Heart right ventricle (tissue), 16 donors: Measurements from ENCODE around the gene ADPRH. TPM values are rescaled to one million over a fixed set of nuclear protein-coding genes. Genes with fewer than 3 reads are reported as not detected.
A peak's percentile ranks its signal among the peaks of the same experiment; 100 is the strongest.

Source experiments
- ATAC-seq, 8 donors: fragments of 200-7000 bp; cut with Tn5 transposase; one replicate each; pipeline ENCODE4 v1.9.1; 2020; ENCODE audit warnings: mild to moderate bottlenecking in 8 of 8, moderate library complexity in 8 of 8, moderate number of reproducible peaks in 1 of 8
- DNase-seq, 2 donors: peaks; one replicate each; pipeline ENCODE4 v3.0.0-alpha.2; 2020
- H3K27ac ChIP-seq, 10 donors: fragments of 200-600 bp; sonication (generic) in 2 of 10; one replicate each; pipeline versions ENCODE4 v1.5.0 to v1.8.0; 2020 to 2022; ENCODE audit warnings: mild to moderate bottlenecking in 3 of 10
- H3K27me3 ChIP-seq, 7 donors: fragments of 200-600 bp; one replicate each; pipeline ENCODE4 v1.8.0; 2021 to 2022; ENCODE audit warnings: mild to moderate bottlenecking in 2 of 7
- H3K36me3 ChIP-seq, 9 donors: fragments of 200-600 bp; sonication (generic) in 1 of 9; one replicate each; pipeline versions ENCODE4 v1.5.0 to v1.8.0; 2020 to 2022; ENCODE audit warnings: mild to moderate bottlenecking in 2 of 9
- H3K4me1 ChIP-seq, 9 donors: fragments of 200-600 bp; sonication (generic) in 1 of 9; one replicate each; pipeline versions ENCODE4 v1.5.0 to v1.8.0; 2020 to 2022; ENCODE audit warnings: mild to moderate bottlenecking in 4 of 9
- H3K4me3 ChIP-seq, 10 donors: fragments of 200-600 bp; sonication (generic) in 2 of 10; one replicate each; pipeline versions ENCODE4 v1.5.0 to v1.8.0; 2020 to 2022; ENCODE audit warnings: mild to moderate bottlenecking in 7 of 10, moderate library complexity in 2 of 10
- H3K9me3 ChIP-seq, 11 donors: fragments of 200-600 bp in 10 of 11; sonication (generic) in 2 of 11; one replicate each; pipeline versions ENCODE4 v1.5.0 to v1.8.0; 2013 to 2022; ENCODE audit warnings: mild to moderate bottlenecking in 2 of 11, control low read depth in 1 of 11, moderate library complexity in 1 of 11
- WGBS, 2 donors: extraction: QIAGEN DNeasy Blood & Tissue Kit; methylation state at CpG; one replicate each; pipeline ENCODE4 v1.1.7; 2013; ENCODE audit warnings: inconsistent platforms in 1 of 2; 5-methylcytosine and 5-hydroxymethylcytosine counted together
- intact Hi-C, 10 donors: fragments of 100-400 bp; cut with DNase I; formaldehyde crosslinking; loops; one replicate each; pipeline versions ENCODE4 v1.11.1 to v1.14.2; 2022
- polyA plus RNA-seq, 2 donors: library from polyadenylated mRNA; stranded (reverse); fragments of 200-250 nt; gene quantifications; one replicate each; pipeline ENCODE4 v1.2.3, GENCODE V29; 2013
- total RNA-seq, 10 donors: library from RNA; stranded (reverse); fragmentation: NEBNext Ultra II Directional in 3 of 10; extraction: Animal tissue kit (Norgen Biotek cat#: 25700) in 3 of 10; gene quantifications; one replicate each; pipeline versions ENCODE4 v1.2.1 to v1.2.4, GENCODE V29; 2021 to 2023
- TF ChIP-seq, protein P1 (sequence below), 9 donors: fragments of 200-600 bp; sonication (generic) in 2 of 9; IDR thresholded peaks; one replicate each; pipeline versions ENCODE4 v1.5.0 to v1.8.0; 2021 to 2022; ENCODE audit warnings: antibody characterized with exemption in 9 of 9, mild to moderate bottlenecking in 5 of 9, moderate library complexity in 1 of 9
- donor health status: Arrhythmogenic right ventricular cardiomyopathy.
- donor health status: ischemic (EF 13 %, LVEDD 7.1; RV severe dilation, severe dysfunction).
- donor health status: healthy with polysubstance abuse.
- donor health status: DM: no; HTN: yes; CAD: no.
- donor health status: DM: no; HTN: no; CAD: no.
- donor health status: ischemic (EF 25% LVEDD 6.9; RV normal size, moderate dysfunction).
- donor health status: ischemic (EF 25% LVEDD 5.7; RV mildly dilated, moderate dysfunction).
- donor health status: healthy.
- donor health status: DM: yes; HTN: yes; CAD: no.
- donor health status: Ischemic cardiomyopathy.
- donor health status: ischemic (EF 35%, LVEDD 5.7; RV mildly dilated, moderate dysfunction).
- donor health status: nonischemic (EF 11% LVEDD 7.7; RV severe dilation, severe dysfunction).
- donor health status: DM: yes; HTN: yes; CAD: no.
- donor health status: PGD.
- donor health status: ischemic (EF 29% LVEDD 5.4; RV normal size, mild dysfunction).
- donor health status: nonischemic (EF 23%, LVEDD 6.1; RV moderate dilation, normal function).

Gene ADPRH
- total and polyA plus RNA-seq, 12 donors, result 5.6 to 16.9 (median 10.5) TPM

DNA sequence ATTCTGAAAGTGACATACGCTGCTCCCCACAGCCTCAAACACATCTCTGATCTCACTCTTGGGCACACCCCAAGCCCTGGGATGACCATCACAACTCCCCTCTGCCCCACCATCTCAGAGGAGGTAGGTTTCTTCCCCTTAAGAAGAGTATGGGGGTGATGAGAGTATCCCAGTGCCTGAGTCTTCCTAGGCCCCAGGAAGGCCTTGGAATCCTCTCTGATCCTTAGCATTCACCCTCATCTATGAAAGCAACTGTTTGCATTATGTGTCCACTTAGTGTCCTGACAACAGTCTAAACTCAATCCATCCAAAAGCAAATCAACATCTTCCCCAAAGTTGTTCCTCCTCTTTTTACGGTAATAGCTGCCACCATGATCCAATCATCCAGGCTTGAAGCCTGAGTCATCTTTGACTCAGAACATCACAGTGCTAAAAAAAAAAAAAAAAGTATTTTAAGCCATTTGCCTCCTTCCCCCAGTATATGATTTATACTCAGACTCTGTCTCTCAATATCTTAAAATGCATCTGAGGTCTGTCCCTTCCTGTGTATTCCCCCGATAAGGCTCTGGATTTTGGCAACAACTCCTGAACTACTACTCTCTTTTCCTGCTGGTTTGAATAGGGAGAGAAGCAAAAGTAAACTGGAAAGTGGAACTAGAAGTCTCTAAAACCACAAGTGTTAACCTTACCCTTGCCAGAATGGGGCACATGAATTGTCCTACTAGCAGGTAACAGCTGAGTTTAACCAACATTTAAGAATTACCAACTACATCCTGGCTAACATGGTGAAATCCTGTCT, 58.6 kb downstream of the ADPRH start:
- intact Hi-C loops, result loop anchor here in 5 of 10 donors (5.0 kb wide), 3 partner anchors 34 to 61 kb away; partner anchors contain the start of genes PLA1A (in 3 of the 5) and ADPRH (in 2 of the 5)
- WGBS, 2 donors, result 49% methylated on average over 3 of the region's 3 CpGs
- peaks cover 12 to 68% (median 56%) of the 10 kb centered on the region in 9 donors for H3K4me1 ChIP-seq
- no peak for DNase-seq
- no peaks in the 10 kb centered on the region for H3K27me3 ChIP-seq
- TF ChIP-seq, protein P1, sequence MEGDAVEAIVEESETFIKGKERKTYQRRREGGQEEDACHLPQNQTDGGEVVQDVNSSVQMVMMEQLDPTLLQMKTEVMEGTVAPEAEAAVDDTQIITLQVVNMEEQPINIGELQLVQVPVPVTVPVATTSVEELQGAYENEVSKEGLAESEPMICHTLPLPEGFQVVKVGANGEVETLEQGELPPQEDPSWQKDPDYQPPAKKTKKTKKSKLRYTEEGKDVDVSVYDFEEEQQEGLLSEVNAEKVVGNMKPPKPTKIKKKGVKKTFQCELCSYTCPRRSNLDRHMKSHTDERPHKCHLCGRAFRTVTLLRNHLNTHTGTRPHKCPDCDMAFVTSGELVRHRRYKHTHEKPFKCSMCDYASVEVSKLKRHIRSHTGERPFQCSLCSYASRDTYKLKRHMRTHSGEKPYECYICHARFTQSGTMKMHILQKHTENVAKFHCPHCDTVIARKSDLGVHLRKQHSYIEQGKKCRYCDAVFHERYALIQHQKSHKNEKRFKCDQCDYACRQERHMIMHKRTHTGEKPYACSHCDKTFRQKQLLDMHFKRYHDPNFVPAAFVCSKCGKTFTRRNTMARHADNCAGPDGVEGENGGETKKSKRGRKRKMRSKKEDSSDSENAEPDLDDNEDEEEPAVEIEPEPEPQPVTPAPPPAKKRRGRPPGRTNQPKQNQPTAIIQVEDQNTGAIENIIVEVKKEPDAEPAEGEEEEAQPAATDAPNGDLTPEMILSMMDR (IDR thresholded peaks at IDR 0.05), result no peak
- H3K9me3 ChIP-seq, result no peaks in the 10 kb centered on the region
- peak; percentile 25 to 76 (median 51) for ATAC-seq
- H3K4me3 ChIP-seq, result peak overlapping the region in 4 of 10 donors; percentile 4 to 14 (median 10)
- peak overlapping the region; percentile 71 to 94 (median 88) for H3K27ac ChIP-seq
- peaks cover 0 to 36% (median 19%) of the 10 kb centered on the region in 9 donors for H3K36me3 ChIP-seq

Other genes with a start within 250 kb of the ADPRH start
- 10 to 100 TPM in 9 of 10 donors, 1 to 10 TPM in 1; 9.7 to 25.8 (median 13.5) TPM for gene TMEM39A, start 115.9 kb upstream of the ADPRH start, total RNA-seq
- gene TMEM39A, start 115.9 kb upstream of the ADPRH start, polyA plus RNA-seq, result 10 to 100 TPM in 1 of 2 donors, 1 to 10 TPM in 1; 8.4 to 11.9 TPM
- gene POGLUT1, start 110.5 kb upstream of the ADPRH start, total RNA-seq, result 10 to 100 TPM in 1 of 10 donors, 1 to 10 TPM in 9; 2.8 to 13.2 (median 6.7) TPM
- 10 to 100 TPM in 1 of 2 donors, 1 to 10 TPM in 1; 8.6 to 17.0 TPM for gene POGLUT1, start 110.5 kb upstream of the ADPRH start, polyA plus RNA-seq
- 100 to 1,000 TPM; 213 to 379 (median 240) TPM for gene TIMMDC1, start 80.9 kb upstream of the ADPRH start, total RNA-seq
- 100 to 1,000 TPM in 1 of 2 donors, 10 to 100 TPM in 1; 90.3 to 126 TPM for gene TIMMDC1, start 80.9 kb upstream of the ADPRH start, polyA plus RNA-seq
- 1 to 10 TPM in 1 of 10 donors, under 1 TPM in 4, not detected in 5; 0.12 to 1.6 (median 0.34) TPM for gene CD80, start 19.9 kb upstream of the ADPRH start, total RNA-seq
- under 1 TPM in 1 of 2 donors, not detected in 1; 0.01 TPM for gene CD80, start 19.9 kb upstream of the ADPRH start, polyA plus RNA-seq
- gene PLA1A, start 18.4 kb downstream of the ADPRH start, total RNA-seq, result 10 to 100 TPM in 1 of 10 donors, 1 to 10 TPM in 6, under 1 TPM in 3; 0.55 to 19.3 (median 1.9) TPM
- 1 to 10 TPM; 1.1 to 3.7 TPM for gene PLA1A, start 18.4 kb downstream of the ADPRH start, polyA plus RNA-seq
- 100 to 1,000 TPM; 598 to 928 (median 732) TPM for gene POPDC2, start 81.1 kb downstream of the ADPRH start, total RNA-seq
- 100 to 1,000 TPM; 351 to 805 TPM for gene POPDC2, start 81.1 kb downstream of the ADPRH start, polyA plus RNA-seq
- 100 to 1,000 TPM in 6 of 10 donors, 10 to 100 TPM in 4; 76.2 to 175 (median 107) TPM for gene COX17, start 97.9 kb downstream of the ADPRH start, total RNA-seq
- 100 to 1,000 TPM; 228 to 733 TPM for gene COX17, start 97.9 kb downstream of the ADPRH start, polyA plus RNA-seq
- gene CFAP91, start 123.5 kb downstream of the ADPRH start, total RNA-seq, result under 1 TPM; 0.19 to 0.92 (median 0.49) TPM
- gene CFAP91, start 123.5 kb downstream of the ADPRH start, polyA plus RNA-seq, result 1 to 10 TPM in 1 of 2 donors, under 1 TPM in 1; 0.25 to 1.6 TPM
- under 1 TPM in 7 of 10 donors, not detected in 3; 0.11 to 0.31 (median 0.21) TPM for gene NR1I2, start 202.6 kb downstream of the ADPRH start, total RNA-seq
- under 1 TPM; 0.03 to 0.15 TPM for gene NR1I2, start 202.6 kb downstream of the ADPRH start, polyA plus RNA-seq